Aorta (tissue), 5 donors: ENCODE results near the gene PARP11. TPM values are rescaled to one million over a fixed set of nuclear protein-coding genes. Genes with fewer than 3 reads are reported as not detected.

ENCODE experiments used
- ATAC-seq: fragments of 200-7000 bp; cut with Tn5 transposase; one replicate; pipeline ENCODE4 v1.9.1; 2022; ENCODE audit warnings: moderate library complexity; ENCODE audit not compliant: low FRiP score
- DNase-seq, 2 donors: peaks; one replicate each; pipeline ENCODE4 v3.0.0-alpha.2; 2020
- H3K27ac ChIP-seq, 2 donors: one replicate each; pipeline ENCODE4 v1.5.1; 2013; ENCODE audit warnings: low read length in 2 of 2, mild to moderate bottlenecking in 2 of 2, moderate library complexity in 2 of 2, control low read depth in 1 of 2, inconsistent platforms in 1 of 2, low read depth in 1 of 2
- H3K27me3 ChIP-seq, 2 donors: one replicate each; pipeline ENCODE4 v1.6.1; 2013; ENCODE audit warnings: control low read depth in 1 of 2, low read length in 1 of 2, mild to moderate bottlenecking in 1 of 2, moderate library complexity in 1 of 2; ENCODE audit not compliant: insufficient read depth in 2 of 2, control insufficient read depth in 1 of 2
- H3K36me3 ChIP-seq, 2 donors: one replicate each; pipeline ENCODE4 v1.6.1; 2013; ENCODE audit warnings: control low read depth in 1 of 2, low read length in 1 of 2, mild to moderate bottlenecking in 1 of 2; ENCODE audit not compliant: insufficient read depth in 2 of 2, control insufficient read depth in 1 of 2
- H3K4me1 ChIP-seq, 2 donors: one replicate each; pipeline ENCODE4 v1.6.1; 2013; ENCODE audit warnings: low read length in 2 of 2, control low read depth in 1 of 2, mild to moderate bottlenecking in 1 of 2, moderate library complexity in 1 of 2; ENCODE audit not compliant: insufficient read depth in 2 of 2, control insufficient read depth in 1 of 2
- H3K4me3 ChIP-seq, 2 donors: one replicate each; pipeline ENCODE4 v1.5.1; 2013; ENCODE audit warnings: low read length in 2 of 2, control low read depth in 1 of 2, mild to moderate bottlenecking in 1 of 2
- H3K9me3 ChIP-seq: one replicate; pipeline ENCODE4 v1.6.1; 2013; ENCODE audit warnings: mild to moderate bottlenecking, low read length; ENCODE audit not compliant: control insufficient read depth
- WGBS, 2 donors: extraction: QIAGEN DNeasy Blood & Tissue Kit; methylation state at CpG; one replicate each; pipeline ENCODE4 v1.1.7; 2013; 5-methylcytosine and 5-hydroxymethylcytosine counted together
- intact Hi-C, 2 donors: fragments of 100-400 bp; cut with DNase I; formaldehyde crosslinking; loops; one replicate each; pipeline versions ENCODE4 v1.14.2 to v1.15.0; 2022
- polyA plus RNA-seq, 2 donors: library from polyadenylated mRNA; stranded (reverse); fragments of 200-250 nt; gene quantifications; one replicate each; pipeline ENCODE4 v1.2.3, GENCODE V29; 2013
- total RNA-seq, 2 donors: library from RNA; stranded (reverse); fragmentation: NEBNext Ultra II Directional; extraction: Animal tissue kit (Norgen Biotek cat#: 25700); gene quantifications; one replicate each; pipeline ENCODE4 v1.2.1, GENCODE V29; 2021
- donor health status: healthy with polysubstance abuse.
- donor health status: Bipolar disorder and iron deficiency.
- donor health status: DM: no; HTN: no; CAD: no.
- donor health status: DM: no; HTN: no; CAD: no.
- donor health status: DM: yes; HTN: yes; CAD: no.

Gene PARP11
- total and polyA plus RNA-seq, 4 donors, result 2.1 to 18.2 (median 7.4) TPM

GRCh38 chr12:3821441-3821840 is 51.8 kb downstream of the PARP11 start:
- ATAC-seq (no peak), DNase-seq (no peak)
- Histone ChIP-seq H3K27ac (no peak overlapping the region), H3K27me3 (no peaks in the 10 kb centered on the region), H3K9me3 (no peaks in the 10 kb centered on the region), H3K36me3 (peaks cover 0 to 5% of the 10 kb centered on the region in 2 donors), H3K4me1 (peaks cover 0 to 1% of the 10 kb centered on the region in 2 donors), H3K4me3 (no peak overlapping the region)
- intact Hi-C loops, result no loop called here
- 85 to 94% methylated on average over 1 of the region's 1 CpG for WGBS, 2 donors

GRCh38 chr12:3820122-3820521 is 53.1 kb downstream of the PARP11 start:
- DNase-seq (no peak), ATAC-seq (no peak)
- H3K27me3 ChIP-seq, result no peaks in the 10 kb centered on the region
- peaks cover 0 to 5% of the 10 kb centered on the region in 2 donors for H3K36me3 ChIP-seq
- no peaks in the 10 kb centered on the region for H3K9me3 ChIP-seq
- WGBS, 2 donors, result 89 to 94% methylated on average over 3 of the region's 3 CpGs
- peaks cover 0 to 1% of the 10 kb centered on the region in 2 donors for H3K4me1 ChIP-seq
- intact Hi-C loops, result no loop called here
- no peak overlapping the region for H3K27ac ChIP-seq
- no peak overlapping the region for H3K4me3 ChIP-seq

GRCh38 chr12:3816266-3816665 is 56.9 kb downstream of the PARP11 start:
- Histone ChIP-seq H3K4me1 (peaks cover 0 to 1% of the 10 kb centered on the region in 2 donors), H3K27ac (no peak overlapping the region), H3K4me3 (no peak overlapping the region), H3K36me3 (peaks cover 1 to 5% of the 10 kb centered on the region in 2 donors), H3K9me3 (no peaks in the 10 kb centered on the region), H3K27me3 (no peaks in the 10 kb centered on the region)
- DNase-seq, result no peak
- no peak for ATAC-seq
- intact Hi-C loops, result no loop called here
- 88 to 96% methylated on average over 2 of the region's 2 CpGs for WGBS, 2 donors

GRCh38 chr12:3815094-3815766 is 58.0 kb downstream of the PARP11 start:
- intact Hi-C loops, result no loop called here
- no peak for DNase-seq
- H3K27me3 ChIP-seq, result no peaks in the 10 kb centered on the region
- H3K4me1 ChIP-seq, result peaks cover 0 to 1% of the 10 kb centered on the region in 2 donors
- no peaks in the 10 kb centered on the region for H3K9me3 ChIP-seq
- H3K27ac ChIP-seq, result no peak overlapping the region
- ATAC-seq, result no peak
- WGBS, 2 donors, result 77 to 83% methylated on average over 4 of the region's 4 CpGs
- H3K36me3 ChIP-seq, result peaks cover 4 to 5% of the 10 kb centered on the region in 2 donors
- H3K4me3 ChIP-seq, result no peak overlapping the region

GRCh38 chr12:3810540-3810939 is 62.7 kb downstream of the PARP11 start:
- Histone ChIP-seq H3K4me3 (no peak overlapping the region), H3K9me3 (no peaks in the 10 kb centered on the region), H3K4me1 (no peaks in the 10 kb centered on the region), H3K36me3 (peaks cover 5 to 7% of the 10 kb centered on the region in 2 donors), H3K27me3 (no peaks in the 10 kb centered on the region), H3K27ac (no peak overlapping the region)
- ATAC-seq, result no peak
- no peak for DNase-seq
- intact Hi-C loops, result no loop called here

- intact Hi-C loops, result no loop called here
- no peak for DNase-seq
- Histone ChIP-seq H3K4me1 (no peaks in the 10 kb centered on the region), H3K27me3 (no peaks in the 10 kb centered on the region), H3K27ac (no peak overlapping the region), H3K4me3 (no peak overlapping the region), H3K36me3 (peaks cover 5 to 7% of the 10 kb centered on the region in 2 donors), H3K9me3 (no peaks in the 10 kb centered on the region)
- WGBS, 2 donors, result 89 to 93% methylated on average over 5 of the region's 5 CpGs
- ATAC-seq, result no peak
Observed at GRCh38 chr12:3810016-3810370, 63.2 kb downstream of the PARP11 start.

- ATAC-seq (no peak), DNase-seq (no peak)
- Histone ChIP-seq H3K4me1 (no peaks in the 10 kb centered on the region), H3K4me3 (no peak overlapping the region), H3K9me3 (no peaks in the 10 kb centered on the region), H3K36me3 (peaks cover 5 to 7% of the 10 kb centered on the region in 2 donors), H3K27me3 (no peaks in the 10 kb centered on the region), H3K27ac (no peak overlapping the region)
- intact Hi-C loops, result no loop called here
- 87 to 90% methylated on average over 6 of the region's 6 CpGs for WGBS, 2 donors
Observed at GRCh38 chr12:3809357-3810015, 63.7 kb downstream of the PARP11 start.

- intact Hi-C loops, result no loop called here
Observed at GRCh38 chr12:3805077-3805476, 68.1 kb downstream of the PARP11 start.

More at GRCh38 chr12:3805077-3805476, 68.1 kb downstream of the PARP11 start:
- Histone ChIP-seq H3K27me3 (no peaks in the 10 kb centered on the region), H3K4me1 (no peaks in the 10 kb centered on the region), H3K36me3 (peaks cover 3 to 5% of the 10 kb centered on the region in 2 donors), H3K4me3 (no peak overlapping the region), H3K9me3 (no peaks in the 10 kb centered on the region), H3K27ac (no peak overlapping the region)
- no peak for DNase-seq
- ATAC-seq, result no peak
- WGBS, 2 donors, result 84 to 92% methylated on average over 1 of the region's 1 CpG
